Panc1 (cell line): Measurements from ENCODE around the gene GDPD5.

Source experiments
- CTCF ChIP-seq: fragments of 450-650 bp; IDR thresholded peaks from 2 replicates; pipeline ENCODE4 v1.5.1; 2017; ENCODE audit warnings: mild to moderate bottlenecking
- POLR2AphosphoS5 ChIP-seq: IDR thresholded peaks from 2 replicates; pipeline ENCODE4 v1.6.1; 2012; ENCODE audit warnings: mild to moderate bottlenecking, low read depth, low read length, moderate library complexity
- REST ChIP-seq, 2 experiments: IDR thresholded peaks; 2 replicates each; pipeline ENCODE4 v1.6.1; 2011 to 2012; ENCODE audit warnings: low read depth in 2 of 2, control low read depth in 1 of 2, low read length in 1 of 2, mild to moderate bottlenecking in 1 of 2, moderate library complexity in 1 of 2; ENCODE audit not compliant: insufficient read depth in 1 of 2
- SIN3A ChIP-seq: IDR thresholded peaks from 2 replicates; pipeline ENCODE4 v1.6.1; 2012; ENCODE audit warnings: low read depth, mild to moderate bottlenecking, low read length, moderate library complexity, borderline replicate concordance; ENCODE audit not compliant: insufficient read depth

- TF ChIP-seq REST (IDR thresholded peaks at IDR 0.05; ENCODE audit: insufficient read depth in 1 of 2, low read depth in 2 of 2, low read length in 1 of 2) (no peak), CTCF (no peak), POLR2AphosphoS5 (no peak), SIN3A (no peak)
Measured at GRCh38 chr11:75524665-75525432, 892 bp downstream of the GDPD5 start.
